IMR-90 (cell line): Measurements from ENCODE around the gene IL2RG. TPM values are rescaled to one million over a fixed set of nuclear protein-coding genes. Genes with fewer than 3 reads are reported as not detected.

Experiments
- ATAC-seq: fragments of 200-7000 bp; cut with Tn5 transposase; 2 replicates; pipeline ENCODE4 v1.9.1; 2020; ENCODE audit warnings: low read depth, mild to moderate bottlenecking, moderate library complexity
- BruUV-seq: library from RNA; stranded (reverse); fragments of 400-500 nt; replicated peaks from 2 replicates; lab custom pipeline; 2021; lab: Mats Ljungman, UMichigan
- CTCF ChIA-PET: fragments of 300-600 bp; formaldehyde crosslinking; extraction: SDS; loops from one replicate; lab custom pipeline; 2021; ENCODE audit warnings: antibody characterized with exemption; lab: Yijun Ruan, JAX
- POLR2A ChIA-PET: fragments of 300-600 bp; sonication (Branson Sonifier 250); formaldehyde crosslinking; loops from one replicate; lab custom pipeline; 2022; ENCODE audit warnings: antibody characterized with exemption; ENCODE audit not compliant: unreplicated experiment; lab: Charles Lee
- DNase-seq: peaks from one replicate; pipeline ENCODE4 v3.0.0; 2013
- H2AFZ ChIP-seq: replicated peaks from 2 replicates; pipeline ENCODE3; 2013; ENCODE audit warnings: low read length, mild to moderate bottlenecking; ENCODE audit not compliant: poor library complexity
- H2AK5ac ChIP-seq: 2 replicates; pipeline ENCODE4 v1.6.1; 2013; ENCODE audit warnings: low read depth, low read length, inconsistent platforms
- H2AK9ac ChIP-seq: replicated peaks from 2 replicates; pipeline ENCODE3; 2013; ENCODE audit warnings: mild to moderate bottlenecking, low read depth, low read length, moderate library complexity; ENCODE audit not compliant: poor library complexity
- H2BK120ac ChIP-seq: 2 replicates; pipeline ENCODE4 v1.6.1; 2013; ENCODE audit warnings: low read depth, low read length, inconsistent platforms
- H2BK15ac ChIP-seq: 3 replicates; pipeline ENCODE4 v1.6.1; 2013; ENCODE audit warnings: low read depth, low read length, inconsistent platforms
- H2BK20ac ChIP-seq: 2 replicates; pipeline ENCODE4 v1.6.1; 2013; ENCODE audit warnings: low read depth, mild to moderate bottlenecking, inconsistent platforms, low read length, moderate library complexity
- H2BK5ac ChIP-seq: 2 replicates; pipeline ENCODE4 v1.6.1; 2013; ENCODE audit warnings: mild to moderate bottlenecking, low read depth, low read length, inconsistent platforms; ENCODE audit not compliant: poor library complexity, severe bottlenecking
- H3K14ac ChIP-seq: replicated peaks from 2 replicates; pipeline ENCODE4 v1.6.1; 2013; ENCODE audit warnings: low read depth, low read length, inconsistent platforms
- H3K18ac ChIP-seq: 2 replicates; pipeline ENCODE4 v1.6.1; 2013; ENCODE audit warnings: low read depth, low read length, control low read depth
- H3K23ac ChIP-seq: 2 replicates; pipeline ENCODE4 v1.6.1; 2013; ENCODE audit warnings: low read depth, low read length, inconsistent platforms
- H3K27ac ChIP-seq: 2 replicates; pipeline ENCODE4 v1.5.1; 2013; ENCODE audit warnings: mild to moderate bottlenecking, control low read depth, low read length; ENCODE audit not compliant: insufficient read depth
- H3K27me3 ChIP-seq: 2 replicates; pipeline ENCODE4 v1.6.1; 2013; ENCODE audit warnings: low read length; ENCODE audit not compliant: control insufficient read depth, insufficient read depth
- H3K36me3 ChIP-seq: 2 replicates; pipeline ENCODE4 v1.6.1; 2013; ENCODE audit warnings: low read length, mixed read lengths; ENCODE audit not compliant: control insufficient read depth, insufficient read depth
- H3K4ac ChIP-seq: 2 replicates; pipeline ENCODE4 v1.6.1; 2013; ENCODE audit warnings: low read depth, low read length, inconsistent platforms
- H3K4me1 ChIP-seq: 2 replicates; pipeline ENCODE4 v1.6.1; 2013; ENCODE audit warnings: low read length, mixed read lengths; ENCODE audit not compliant: control insufficient read depth, insufficient read depth
- H3K4me2 ChIP-seq: 2 replicates; pipeline ENCODE4 v1.6.1; 2013; ENCODE audit warnings: low read depth, mild to moderate bottlenecking, control low read depth, low read length, moderate library complexity
- H3K4me3 ChIP-seq: 2 replicates; pipeline ENCODE4 v1.5.1; 2013; ENCODE audit warnings: low read depth, mild to moderate bottlenecking, control low read depth, low read length, moderate library complexity; ENCODE audit not compliant: insufficient read depth
- H3K56ac ChIP-seq: 2 replicates; pipeline ENCODE4 v1.6.1; 2013; ENCODE audit warnings: low read length, inconsistent platforms; ENCODE audit not compliant: insufficient read depth; ENCODE audit errors: extremely low read depth
- H3K79me1 ChIP-seq, 2 experiments: 2 replicates each; pipeline ENCODE4 v1.6.1; 2013; ENCODE audit warnings: low read length in 2 of 2, inconsistent platforms in 1 of 2, low read depth in 1 of 2
- H3K9ac ChIP-seq: 2 replicates; pipeline ENCODE4 v1.6.1; 2013; ENCODE audit warnings: low read depth, low read length, control low read depth
- H3K9me1 ChIP-seq: 2 replicates; pipeline ENCODE4 v1.6.1; 2013; ENCODE audit warnings: low read length, inconsistent platforms; ENCODE audit not compliant: insufficient read depth
- H3K9me3 ChIP-seq: 2 replicates; pipeline ENCODE4 v1.6.1; 2013; ENCODE audit warnings: low read length; ENCODE audit not compliant: control insufficient read depth, insufficient read depth
- H4K20me1 ChIP-seq: 2 replicates; pipeline ENCODE4 v1.6.1; 2013; ENCODE audit warnings: low read length, inconsistent platforms; ENCODE audit not compliant: insufficient read depth
- H4K5ac ChIP-seq: 2 replicates; pipeline ENCODE4 v1.6.1; 2013; ENCODE audit warnings: mild to moderate bottlenecking, low read depth, low read length, control low read depth
- H4K8ac ChIP-seq, 2 experiments: 2 replicates each; pipeline ENCODE4 v1.6.1; 2013; ENCODE audit warnings: low read depth in 2 of 2, low read length in 2 of 2, control low read depth in 1 of 2, inconsistent platforms in 1 of 2
- H4K91ac ChIP-seq: 2 replicates; pipeline ENCODE4 v1.6.1; 2013; ENCODE audit warnings: low read depth, low read length, inconsistent platforms; ENCODE audit not compliant: insufficient read depth
- BHLHE40 ChIP-seq: fragments of 150-350 bp; IDR thresholded peaks from 2 replicates; pipeline ENCODE4 v1.6.1; 2016; ENCODE audit warnings: mild to moderate bottlenecking, low read depth, low read length
- CEBPB ChIP-seq: IDR thresholded peaks from 2 replicates; pipeline ENCODE4 v1.6.1; 2012; ENCODE audit warnings: low read depth, low read length, improper control_type of control experiment
- CHD1 ChIP-seq: IDR thresholded peaks from 2 replicates; pipeline ENCODE4 v1.6.1; 2012; ENCODE audit warnings: low read depth, low read length, improper control_type of control experiment
- FOS ChIP-seq: fragments of 150-350 bp; IDR thresholded peaks from 2 replicates; pipeline ENCODE4 v1.6.1; 2016; ENCODE audit warnings: low read depth, low read length
- MAFK ChIP-seq: IDR thresholded peaks from 2 replicates; pipeline ENCODE4 v1.6.1; 2012; ENCODE audit warnings: low read depth, low read length, improper control_type of control experiment
- MAZ ChIP-seq: IDR thresholded peaks from 2 replicates; pipeline ENCODE4 v1.6.1; 2012; ENCODE audit warnings: low read depth, mild to moderate bottlenecking, low read length, improper control_type of control experiment, moderate library complexity, borderline replicate concordance
- MXI1 ChIP-seq: IDR thresholded peaks from 2 replicates; pipeline ENCODE4 v1.6.1; 2012; ENCODE audit warnings: low read depth, mild to moderate bottlenecking, low read length, moderate library complexity, borderline replicate concordance
- NFE2L2 ChIP-seq: fragments of 150-350 bp; IDR thresholded peaks from 2 replicates; pipeline ENCODE4 v1.6.1; 2016; ENCODE audit warnings: low read depth, mild to moderate bottlenecking, low read length
- POLR2A ChIP-seq: IDR thresholded peaks from 2 replicates; pipeline ENCODE4 v1.6.1; 2012; ENCODE audit warnings: mild to moderate bottlenecking, low read depth, low read length
- RAD21 ChIP-seq: IDR thresholded peaks from 2 replicates; pipeline ENCODE4 v1.6.1; 2012; ENCODE audit warnings: low read length, improper control_type of control experiment
- RCOR1 ChIP-seq: IDR thresholded peaks from 2 replicates; pipeline ENCODE4 v1.6.1; 2012; ENCODE audit warnings: mild to moderate bottlenecking, low read length, improper control_type of control experiment; ENCODE audit not compliant: insufficient replicate concordance
- RFX5 ChIP-seq: IDR thresholded peaks from 2 replicates; pipeline ENCODE4 v1.8.0; 2012; ENCODE audit warnings: low read depth, mild to moderate bottlenecking, low read length, moderate library complexity
- SMC3 ChIP-seq: fragments of 150-350 bp; IDR thresholded peaks from 2 replicates; pipeline ENCODE4 v1.6.1; 2016; ENCODE audit warnings: low read depth, mild to moderate bottlenecking, antibody characterized with exemption, low read length, moderate library complexity
- WGBS, 2 experiments: methylation state at CpG; one replicate each; pipeline versions ENCODE4 v1.1.5 to v1.1.7; 2013; ENCODE audit warnings: missing lambda C conversion rate in 2 of 2; ENCODE audit not compliant: insufficient read length in 1 of 2; ENCODE audit errors: extremely low coverage in 2 of 2; 5-methylcytosine and 5-hydroxymethylcytosine counted together
- dilution Hi-C: fragments of 300-500 bp; cut with HindIII; formaldehyde crosslinking; loops from one replicate; pipeline ENCODE4 v1.14.3; 2018; ENCODE audit warnings: low sequenced_read_pairs; ENCODE audit not compliant: unreplicated experiment
- in situ Hi-C: fragments of 300-500 bp; cut with MboI; formaldehyde crosslinking; loops from 3 replicates; pipeline ENCODE4 v1.14.3; 2019; ENCODE audit warnings: low sequenced_read_pairs, inconsistent platforms, mixed read lengths
- intact Hi-C: fragments of 100-400 bp; cut with micrococcal nuclease; formaldehyde crosslinking; loops from 2 replicates; pipeline ENCODE4 v1.10.0; 2022
- polyA plus RNA-seq, 3 experiments: library from polyadenylated mRNA; depleted of rRNA; stranded (reverse); fragments of >200 nt; gene quantifications; 2 replicates each; pipeline ENCODE4 v1.2.3, GENCODE V29; 2012; ENCODE audit warnings: low replicate concordance in 1 of 3
- total RNA-seq: library from RNA; depleted of rRNA; stranded (reverse); fragments of >200 nt; gene quantifications from 2 replicates; pipeline ENCODE4 v1.2.3, GENCODE V29; 2012
- TF ChIP-seq, protein P1 (sequence below): conservative IDR thresholded peaks from 2 replicates; pipeline ENCODE4 v1.5.1; 2012; ENCODE audit warnings: mild to moderate bottlenecking, low read depth, low read length, improper control_type of control experiment
- TF ChIP-seq, protein P2 (sequence below): fragments of 150-350 bp; IDR thresholded peaks from 2 replicates; pipeline ENCODE4 v1.6.1; 2016; ENCODE audit warnings: low read depth, mild to moderate bottlenecking, low read length, moderate library complexity, borderline replicate concordance
- TF ChIP-seq, protein P3 (sequence below): fragments of 150-350 bp; IDR thresholded peaks from 2 replicates; pipeline ENCODE4 v1.6.1; 2017; ENCODE audit warnings: mild to moderate bottlenecking, antibody characterized with exemption, low read length, low read depth

Gene IL2RG
- total and polyA plus RNA-seq, 2 of the 4 experiments (the other 2 are of a cell fraction), result not detected

DNA sequence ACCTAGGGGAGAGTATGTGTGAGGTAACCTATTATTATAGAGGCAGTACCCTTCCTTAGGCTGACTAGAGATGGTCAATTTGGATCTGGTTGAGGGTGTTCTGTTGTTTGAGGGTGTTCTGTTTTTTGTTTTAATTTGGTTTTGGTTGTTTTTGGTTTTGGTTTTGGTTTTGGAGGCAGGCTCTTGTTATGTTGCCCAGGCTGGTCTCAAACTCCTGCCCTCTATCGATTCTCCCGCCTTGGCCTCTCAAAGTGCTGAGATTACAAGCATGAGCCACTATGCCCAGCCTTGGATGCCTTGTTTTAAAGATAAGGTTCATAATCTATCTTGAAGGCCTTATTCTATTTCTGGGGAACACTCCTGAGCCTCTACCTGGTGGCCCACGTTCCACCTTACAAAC lies 5.7 kb downstream of the IL2RG start:
- Histone ChIP-seq H3K4me1 (no peaks in the 10 kb centered on the region), H3K4ac (no peak overlapping the region), H3K9ac (no peak overlapping the region), H3K27ac (no peak overlapping the region), H3K14ac (no peak overlapping the region), H3K56ac (no peak overlapping the region), H3K79me1 (no peaks in the 10 kb centered on the region), H3K4me2 (no peak overlapping the region), H2AK9ac (no peak overlapping the region), H4K91ac (no peak overlapping the region), H2BK15ac (no peak overlapping the region), H3K36me3 (no peaks in the 10 kb centered on the region), H2AFZ (no peak overlapping the region), H4K8ac (no peak overlapping the region), H4K5ac (no peak overlapping the region), H3K18ac (no peak overlapping the region), H2BK5ac (no peak overlapping the region), H3K9me3 (no peaks in the 10 kb centered on the region), H2BK120ac (no peak overlapping the region), H3K9me1 (no peaks in the 10 kb centered on the region), H2AK5ac (no peak overlapping the region), H4K20me1 (no peaks in the 10 kb centered on the region), H3K23ac (no peak overlapping the region), H2BK20ac (no peak overlapping the region), H3K27me3 (peaks cover 12% of the 10 kb centered on the region; the same call in 1 of the 2 replicates), H3K4me3 (no peak overlapping the region)
- 100% methylated on average over 1 of the region's 3 CpGs; no CpG with 5 or more reads in 1 of the 2 experiments for WGBS, 2 experiments
- dilution Hi-C loops (no loop called here), in situ Hi-C loops (no loop called here), intact Hi-C loops (no loop called here)
- BruUV-seq, result no TSS peak
- POLR2A ChIA-PET, result no interaction called here
- no peak for ATAC-seq
- TF ChIP-seq RAD21, result no peak
- TF ChIP-seq, protein P1, sequence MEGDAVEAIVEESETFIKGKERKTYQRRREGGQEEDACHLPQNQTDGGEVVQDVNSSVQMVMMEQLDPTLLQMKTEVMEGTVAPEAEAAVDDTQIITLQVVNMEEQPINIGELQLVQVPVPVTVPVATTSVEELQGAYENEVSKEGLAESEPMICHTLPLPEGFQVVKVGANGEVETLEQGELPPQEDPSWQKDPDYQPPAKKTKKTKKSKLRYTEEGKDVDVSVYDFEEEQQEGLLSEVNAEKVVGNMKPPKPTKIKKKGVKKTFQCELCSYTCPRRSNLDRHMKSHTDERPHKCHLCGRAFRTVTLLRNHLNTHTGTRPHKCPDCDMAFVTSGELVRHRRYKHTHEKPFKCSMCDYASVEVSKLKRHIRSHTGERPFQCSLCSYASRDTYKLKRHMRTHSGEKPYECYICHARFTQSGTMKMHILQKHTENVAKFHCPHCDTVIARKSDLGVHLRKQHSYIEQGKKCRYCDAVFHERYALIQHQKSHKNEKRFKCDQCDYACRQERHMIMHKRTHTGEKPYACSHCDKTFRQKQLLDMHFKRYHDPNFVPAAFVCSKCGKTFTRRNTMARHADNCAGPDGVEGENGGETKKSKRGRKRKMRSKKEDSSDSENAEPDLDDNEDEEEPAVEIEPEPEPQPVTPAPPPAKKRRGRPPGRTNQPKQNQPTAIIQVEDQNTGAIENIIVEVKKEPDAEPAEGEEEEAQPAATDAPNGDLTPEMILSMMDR, result no peak
- no peak for TF ChIP-seq NFE2L2
- TF ChIP-seq, protein P2, sequence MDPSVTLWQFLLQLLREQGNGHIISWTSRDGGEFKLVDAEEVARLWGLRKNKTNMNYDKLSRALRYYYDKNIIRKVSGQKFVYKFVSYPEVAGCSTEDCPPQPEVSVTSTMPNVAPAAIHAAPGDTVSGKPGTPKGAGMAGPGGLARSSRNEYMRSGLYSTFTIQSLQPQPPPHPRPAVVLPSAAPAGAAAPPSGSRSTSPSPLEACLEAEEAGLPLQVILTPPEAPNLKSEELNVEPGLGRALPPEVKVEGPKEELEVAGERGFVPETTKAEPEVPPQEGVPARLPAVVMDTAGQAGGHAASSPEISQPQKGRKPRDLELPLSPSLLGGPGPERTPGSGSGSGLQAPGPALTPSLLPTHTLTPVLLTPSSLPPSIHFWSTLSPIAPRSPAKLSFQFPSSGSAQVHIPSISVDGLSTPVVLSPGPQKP, result no peak
- no peak for TF ChIP-seq BHLHE40
- no peak for TF ChIP-seq CHD1
- no peak for TF ChIP-seq MAFK
- no peak for TF ChIP-seq MAZ
- TF ChIP-seq RFX5, result no peak
- TF ChIP-seq CEBPB, result no peak
- TF ChIP-seq FOS, result no peak
- no peak for TF ChIP-seq MXI1
- TF ChIP-seq, protein P3, sequence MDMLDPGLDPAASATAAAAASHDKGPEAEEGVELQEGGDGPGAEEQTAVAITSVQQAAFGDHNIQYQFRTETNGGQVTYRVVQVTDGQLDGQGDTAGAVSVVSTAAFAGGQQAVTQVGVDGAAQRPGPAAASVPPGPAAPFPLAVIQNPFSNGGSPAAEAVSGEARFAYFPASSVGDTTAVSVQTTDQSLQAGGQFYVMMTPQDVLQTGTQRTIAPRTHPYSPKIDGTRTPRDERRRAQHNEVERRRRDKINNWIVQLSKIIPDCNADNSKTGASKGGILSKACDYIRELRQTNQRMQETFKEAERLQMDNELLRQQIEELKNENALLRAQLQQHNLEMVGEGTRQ, result no peak
- no peak for TF ChIP-seq RCOR1
- TF ChIP-seq POLR2A, result no peak
- TF ChIP-seq SMC3, result no peak
- DNase-seq, result no peak
- CTCF ChIA-PET, result no interaction called here
